OCI-LY3 (cell line): ENCODE data around the gene SNAPC5.

Experiments
- EZH2phosphoT487 ChIP-seq: fragments of 200-600 bp; shearing (Covaris generic); IDR thresholded peaks from 2 replicates; pipeline ENCODE4 v1.6.1; 2018; ENCODE audit warnings: antibody characterized with exemption, mixed run types, low read depth
- TF ChIP-seq, protein P1 (sequence below): fragments of 200-600, 300-600 bp; sonication (generic); IDR thresholded peaks from 2 replicates; pipeline ENCODE4 v1.5.1; 2014; ENCODE audit warnings: antibody characterized with exemption, low read length, low read depth

- TF ChIP-seq, protein P1, sequence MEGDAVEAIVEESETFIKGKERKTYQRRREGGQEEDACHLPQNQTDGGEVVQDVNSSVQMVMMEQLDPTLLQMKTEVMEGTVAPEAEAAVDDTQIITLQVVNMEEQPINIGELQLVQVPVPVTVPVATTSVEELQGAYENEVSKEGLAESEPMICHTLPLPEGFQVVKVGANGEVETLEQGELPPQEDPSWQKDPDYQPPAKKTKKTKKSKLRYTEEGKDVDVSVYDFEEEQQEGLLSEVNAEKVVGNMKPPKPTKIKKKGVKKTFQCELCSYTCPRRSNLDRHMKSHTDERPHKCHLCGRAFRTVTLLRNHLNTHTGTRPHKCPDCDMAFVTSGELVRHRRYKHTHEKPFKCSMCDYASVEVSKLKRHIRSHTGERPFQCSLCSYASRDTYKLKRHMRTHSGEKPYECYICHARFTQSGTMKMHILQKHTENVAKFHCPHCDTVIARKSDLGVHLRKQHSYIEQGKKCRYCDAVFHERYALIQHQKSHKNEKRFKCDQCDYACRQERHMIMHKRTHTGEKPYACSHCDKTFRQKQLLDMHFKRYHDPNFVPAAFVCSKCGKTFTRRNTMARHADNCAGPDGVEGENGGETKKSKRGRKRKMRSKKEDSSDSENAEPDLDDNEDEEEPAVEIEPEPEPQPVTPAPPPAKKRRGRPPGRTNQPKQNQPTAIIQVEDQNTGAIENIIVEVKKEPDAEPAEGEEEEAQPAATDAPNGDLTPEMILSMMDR, result no peak
- no peak for TF ChIP-seq EZH2phosphoT487
Measured at GRCh38 chr15:66474963-66475362, 22.6 kb downstream of the SNAPC5 start.
